NOMO-1 treated with dmso at 0.1 percent for 144 hours (cell line): ENCODE results near the gene TNFRSF12A.

ENCODE experiments used
- DNase-seq: peaks from one replicate; lab custom pipeline; 2025; ENCODE audit not compliant: unreplicated experiment; lab: John Stamatoyannopoulos, UW

Gene TNFRSF12A

GRCh38 chr16:2985893-2986355, 34.2 kb upstream of the TNFRSF12A start:
- DNase-seq, result no peak

GRCh38 chr16:2986623-2987188, 33.5 kb upstream of the TNFRSF12A start:
- no peak for DNase-seq

GRCh38 chr16:2987286-2987685, 32.9 kb upstream of the TNFRSF12A start:
- DNase-seq, result no peak

GRCh38 chr16:2987833-2988232, 32.3 kb upstream of the TNFRSF12A start:
- DNase-seq, result no peak

GRCh38 chr16:2988590-2989099, 31.5 kb upstream of the TNFRSF12A start:
- DNase-seq, result no peak

- DNase-seq, result no peak
Measured at GRCh38 chr16:2990891-2991290, 29.3 kb upstream of the TNFRSF12A start.

- no peak for DNase-seq
Measured at GRCh38 chr16:2991566-2992261, 28.5 kb upstream of the TNFRSF12A start.

- DNase-seq, result no peak
Measured at GRCh38 chr16:2992383-2993081, 27.6 kb upstream of the TNFRSF12A start.

GRCh38 chr16:2996298-2996697, 23.9 kb upstream of the TNFRSF12A start:
- DNase-seq, result no peak

- no peak for DNase-seq
Measured at GRCh38 chr16:2999929-3000328, 20.2 kb upstream of the TNFRSF12A start.

- DNase-seq, result no peak
Measured at GRCh38 chr16:3000540-3000939, 19.6 kb upstream of the TNFRSF12A start.

GRCh38 chr16:3001316-3001715, 18.9 kb upstream of the TNFRSF12A start:
- no peak for DNase-seq

GRCh38 chr16:3003582-3004270, 16.4 kb upstream of the TNFRSF12A start:
- peak; percentile 99 for DNase-seq

GRCh38 chr16:3004319-3004718, 15.8 kb upstream of the TNFRSF12A start:
- no peak for DNase-seq

GRCh38 chr16:3004781-3005284, 15.3 kb upstream of the TNFRSF12A start:
- DNase-seq, result no peak

GRCh38 chr16:3007059-3007956, 12.9 kb upstream of the TNFRSF12A start:
- peak; percentile 46 for DNase-seq

GRCh38 chr16:3007957-3008689, 12.0 kb upstream of the TNFRSF12A start:
- DNase-seq, result peak; percentile 46

GRCh38 chr16:3008690-3009037, 11.5 kb upstream of the TNFRSF12A start:
- no peak for DNase-seq

GRCh38 chr16:3009568-3010390, 10.4 kb upstream of the TNFRSF12A start:
- no peak for DNase-seq
